HAP-1 (cell line): ENCODE measurements around the gene ARID4A.
"Not testable (repeated sequence)": the region's sequence is repeated elsewhere in the genome, so short reads cannot be mapped to it uniquely, and the experiment has no call there.

Experiments used
- DNase-seq, 2 experiments: peaks; one replicate each; pipeline ENCODE4 v3.0.0-alpha.2; 2016 to 2020; ENCODE audit warnings: low spot score in 2 of 2
- H3K27me3 ChIP-seq: fragments of 250-450 bp; sonication (Bioruptor Pico); 2 replicates; pipeline ENCODE4 v1.5.1; 2020; ENCODE audit warnings: low read depth, mild to moderate bottlenecking, moderate library complexity
- H3K36me3 ChIP-seq: fragments of 250-450 bp; sonication (Bioruptor Pico); replicated peaks from 2 replicates; pipeline ENCODE4 v1.5.1; 2020; ENCODE audit warnings: mild to moderate bottlenecking
- H3K4me1 ChIP-seq: fragments of 250-450 bp; sonication (Bioruptor Pico); 2 replicates; pipeline ENCODE4 v1.5.1; 2020; ENCODE audit warnings: mild to moderate bottlenecking
- H3K4me3 ChIP-seq: fragments of 250-450 bp; sonication (Bioruptor Pico); 2 replicates; pipeline ENCODE4 v1.5.1; 2020; ENCODE audit warnings: mild to moderate bottlenecking, moderate library complexity
- H3K9me3 ChIP-seq: fragments of 250-450 bp; sonication (Bioruptor Pico); 2 replicates; pipeline ENCODE4 v1.5.1; 2020; ENCODE audit warnings: mild to moderate bottlenecking, moderate library complexity
- in situ Hi-C: fragments of 300-500 bp; cut with MboI; formaldehyde crosslinking; loops from 3 replicates; pipeline ENCODE4 v1.14.3; 2020; ENCODE audit warnings: low sequenced_read_pairs, inconsistent platforms, mixed read lengths

ARID4A gene

DNA sequence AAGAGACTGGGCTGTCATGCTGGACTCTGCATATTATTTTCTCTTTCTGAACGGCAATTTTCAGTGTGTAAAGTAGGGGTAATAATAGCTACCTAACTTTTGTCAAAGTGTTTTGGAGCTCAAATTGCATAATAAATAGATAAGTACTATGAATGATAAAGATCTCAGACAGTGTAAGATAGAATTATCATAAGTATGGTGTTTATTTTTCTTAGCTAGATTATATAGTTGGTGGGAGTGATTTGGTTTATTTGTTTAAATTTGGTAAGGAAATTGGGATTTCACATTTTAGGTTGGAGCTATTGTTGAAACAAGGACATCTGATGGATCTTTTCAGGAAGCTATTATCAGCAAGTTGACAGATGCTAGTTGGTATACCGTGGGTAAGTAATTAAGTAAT is 7.4 kb downstream of the ARID4A start:
- Histone ChIP-seq H3K27me3 (no peaks in the 10 kb centered on the region), H3K4me3 (no peak overlapping the region), H3K9me3 (no peaks in the 10 kb centered on the region), H3K4me1 (peaks cover 25% of the 10 kb centered on the region), H3K36me3 (peaks cover 3% of the 10 kb centered on the region)
- in situ Hi-C loops: no loop called here
- DNase-seq: peak in 1 of 2 experiments; percentile 39

DNA sequence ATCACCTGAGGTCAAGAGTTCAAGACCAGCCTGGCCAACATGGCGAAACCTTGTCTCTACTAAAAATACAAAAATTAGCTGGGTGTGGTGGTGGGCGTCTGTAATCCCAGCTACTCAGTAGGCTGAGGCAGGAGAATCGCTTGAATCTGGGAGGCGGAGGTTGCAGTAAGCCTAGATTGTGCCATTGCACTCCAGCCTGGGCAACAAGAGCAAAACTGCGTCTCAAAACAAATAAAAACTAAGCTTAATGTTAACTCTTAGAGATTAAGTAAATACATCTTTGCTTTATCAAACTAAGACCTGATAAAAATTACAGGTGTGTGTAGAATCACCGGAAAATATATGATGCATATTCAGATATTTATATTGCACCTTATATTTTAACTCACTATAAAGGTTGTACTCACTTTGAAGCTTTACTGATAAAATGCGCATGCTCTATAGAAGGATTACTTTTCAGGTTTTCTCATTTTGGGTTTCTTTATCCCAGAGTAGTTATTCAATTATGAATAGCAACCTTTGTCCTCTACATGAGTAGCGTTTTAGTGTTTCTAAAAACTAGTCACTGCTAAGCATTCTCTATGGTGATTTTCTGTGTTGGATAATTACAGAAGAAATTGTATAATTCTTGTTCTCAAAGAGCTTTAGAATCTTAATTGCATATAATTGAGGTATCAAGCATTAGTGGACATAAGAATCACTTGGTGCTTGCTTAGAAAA is 9.4 kb downstream of the ARID4A start:
- H3K4me1 ChIP-seq: peaks cover 25% of the 10 kb centered on the region
- DNase-seq: no peak
- no peak overlapping the region for H3K4me3 ChIP-seq
- H3K36me3 ChIP-seq: peaks cover 3% of the 10 kb centered on the region
- in situ Hi-C loops: no loop called here
- H3K27me3 ChIP-seq: no peaks in the 10 kb centered on the region
- no peaks in the 10 kb centered on the region for H3K9me3 ChIP-seq

DNA sequence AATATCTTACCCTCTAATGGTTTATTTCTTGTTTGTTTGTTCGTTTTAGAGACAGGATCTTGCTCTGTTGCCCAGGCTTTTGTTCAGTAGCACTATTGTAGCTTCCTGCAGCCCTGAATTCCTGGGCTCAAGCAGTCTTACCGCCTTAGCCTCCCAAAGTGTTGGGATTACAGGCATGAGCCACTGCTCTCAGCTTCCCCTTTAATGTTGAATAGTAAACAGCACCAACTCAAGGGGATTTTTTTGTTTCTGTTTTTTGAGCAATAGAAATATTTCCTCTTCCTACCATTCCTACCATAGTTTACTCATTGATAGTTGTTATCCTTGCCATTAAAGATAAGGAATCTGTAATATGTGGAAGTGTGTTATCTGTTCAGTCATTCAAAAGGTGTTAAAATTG is 10.7 kb downstream of the ARID4A start:
- Histone ChIP-seq H3K4me3 (no peak overlapping the region), H3K27me3 (no peaks in the 10 kb centered on the region), H3K9me3 (no peaks in the 10 kb centered on the region), H3K4me1 (peaks cover 25% of the 10 kb centered on the region), H3K36me3 (no peaks in the 10 kb centered on the region; the same call in none of the 2 replicates)
- in situ Hi-C loops: no loop called here
- no peak for DNase-seq

DNA sequence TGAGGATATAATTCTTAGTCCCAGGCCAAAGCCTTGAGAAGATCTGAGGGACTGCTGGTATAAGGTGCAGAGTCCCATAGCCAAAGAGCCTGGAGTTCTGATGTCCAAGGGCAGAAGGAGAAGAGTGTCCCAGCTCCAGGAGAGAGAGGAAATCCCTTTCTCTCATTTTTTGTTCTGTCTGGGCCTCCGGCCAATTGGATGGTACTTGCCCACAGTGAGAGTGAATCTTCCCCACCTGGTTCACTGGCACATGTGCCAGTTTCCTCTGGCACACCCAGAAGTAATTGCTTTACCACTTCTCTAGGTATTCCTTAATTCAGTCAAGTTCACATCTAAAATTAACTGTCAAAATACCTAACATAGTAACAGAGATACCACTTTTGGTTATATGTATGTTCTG is 15.3 kb downstream of the ARID4A start:
- Histone ChIP-seq H3K27me3 (no peaks in the 10 kb centered on the region), H3K36me3 (0 out of 2 replicates have a peak, but pooled peaks cover 4% of the 10 kb centered on the region), H3K4me1 (no peaks in the 10 kb centered on the region), H3K9me3 (no peaks in the 10 kb centered on the region), H3K4me3 (no peak overlapping the region)
- DNase-seq: no peak
- in situ Hi-C loops: no loop called here

DNA sequence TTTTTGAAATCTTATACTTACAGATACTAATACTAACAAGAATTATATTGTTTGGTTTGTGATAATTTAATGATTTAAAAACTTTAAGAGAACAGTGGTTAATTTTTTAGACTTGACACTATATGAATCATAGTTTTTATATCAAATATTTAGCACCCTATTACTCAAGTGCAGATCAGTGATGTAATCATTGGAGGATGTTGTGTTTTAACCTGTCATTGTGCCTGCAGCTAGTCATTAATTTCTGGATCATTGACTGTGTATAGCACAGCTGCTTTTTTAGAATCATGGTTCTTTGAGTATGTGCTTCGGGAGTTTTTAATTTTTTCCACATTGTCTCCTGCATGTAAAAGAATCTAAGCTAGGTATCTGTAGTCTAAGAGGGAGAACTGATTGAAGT is 17.3 kb downstream of the ARID4A start:
- Histone ChIP-seq H3K4me1 (no peaks in the 10 kb centered on the region), H3K27me3 (no peaks in the 10 kb centered on the region), H3K36me3 (peaks cover 5% of the 10 kb centered on the region; the same call in 1 of the 2 replicates), H3K4me3 (no peak overlapping the region), H3K9me3 (no peaks in the 10 kb centered on the region)
- DNase-seq: no peak
- in situ Hi-C loops: no loop called here

DNA sequence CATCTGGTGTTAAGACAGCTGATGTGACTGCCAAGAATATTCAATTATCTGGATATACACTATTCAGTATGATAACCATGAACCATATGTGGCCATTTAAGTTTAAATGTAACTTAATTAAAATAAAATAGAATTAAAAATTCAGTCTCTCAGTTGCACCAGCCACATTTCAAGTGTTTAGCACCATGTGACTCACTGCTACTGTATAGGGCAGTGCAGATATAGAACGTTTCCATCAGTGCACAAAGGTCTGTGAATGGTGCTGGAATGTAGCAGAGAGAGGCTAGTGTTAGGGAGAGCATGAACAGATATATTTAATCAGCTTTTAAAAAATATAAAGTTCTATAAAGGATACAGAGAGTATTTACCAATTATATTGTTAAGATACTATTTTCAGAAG is 28.7 kb downstream of the ARID4A start:
- Histone ChIP-seq H3K9me3 (no peaks in the 10 kb centered on the region), H3K4me3 (no peak overlapping the region), H3K27me3 (no peaks in the 10 kb centered on the region), H3K36me3 (peaks cover 20% of the 10 kb centered on the region), H3K4me1 (peaks cover 9% of the 10 kb centered on the region)
- in situ Hi-C loops: no loop called here
- DNase-seq: no peak

DNA sequence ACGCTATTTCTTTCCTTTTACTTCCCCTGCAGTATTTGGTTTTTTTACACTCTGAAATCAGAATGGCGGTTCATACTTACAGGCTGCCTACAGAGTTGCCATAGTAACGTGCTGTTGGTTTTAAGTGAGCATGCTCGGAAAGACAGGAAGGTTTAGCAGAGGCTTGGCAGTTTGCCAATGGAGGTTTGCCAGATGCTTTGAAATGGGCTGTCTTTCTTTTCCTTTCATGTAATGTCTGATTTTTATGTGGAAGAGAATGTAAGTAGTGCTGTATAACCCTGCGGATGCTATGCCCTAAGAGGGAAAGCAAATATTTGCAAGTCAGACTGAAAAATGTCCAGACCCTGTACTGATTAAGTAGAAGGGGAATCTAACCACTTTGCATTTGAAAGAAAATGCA is 32.8 kb downstream of the ARID4A start:
- Histone ChIP-seq H3K36me3 (peaks cover 10% of the 10 kb centered on the region), H3K4me3 (no peak overlapping the region)

DNA sequence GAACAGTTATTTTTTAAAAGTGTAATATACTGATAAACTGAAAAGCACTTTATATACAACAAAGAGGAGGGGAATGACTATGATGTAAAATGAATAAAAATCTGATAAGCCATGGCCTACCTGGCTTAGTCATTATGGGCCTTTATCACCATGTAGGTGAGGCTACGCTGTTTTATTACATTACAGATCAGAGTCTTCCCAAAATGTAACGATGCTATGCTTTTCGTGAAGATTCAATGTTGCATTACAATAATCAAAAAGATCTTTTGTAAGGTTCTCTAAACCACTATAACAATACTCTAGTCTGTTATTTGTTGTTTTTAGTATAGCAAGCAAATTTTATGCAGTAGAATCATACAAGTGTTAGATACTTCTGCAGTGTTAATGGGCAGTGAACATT is 34.2 kb downstream of the ARID4A start:
- in situ Hi-C loops: no loop called here
- H3K9me3 ChIP-seq: no peaks in the 10 kb centered on the region
- H3K36me3 ChIP-seq: no peaks in the 10 kb centered on the region
- H3K4me1 ChIP-seq: peaks cover 9% of the 10 kb centered on the region
- no peaks in the 10 kb centered on the region for H3K27me3 ChIP-seq
- no peak overlapping the region for H3K4me3 ChIP-seq
- DNase-seq: no peak

More for the DNA sequence above, 32.8 kb downstream of the ARID4A start:
- in situ Hi-C loops: no loop called here
- Histone ChIP-seq H3K9me3 (no peaks in the 10 kb centered on the region), H3K27me3 (no peaks in the 10 kb centered on the region), H3K4me1 (peaks cover 9% of the 10 kb centered on the region)
- DNase-seq: peak; percentile 94 to 95

DNA sequence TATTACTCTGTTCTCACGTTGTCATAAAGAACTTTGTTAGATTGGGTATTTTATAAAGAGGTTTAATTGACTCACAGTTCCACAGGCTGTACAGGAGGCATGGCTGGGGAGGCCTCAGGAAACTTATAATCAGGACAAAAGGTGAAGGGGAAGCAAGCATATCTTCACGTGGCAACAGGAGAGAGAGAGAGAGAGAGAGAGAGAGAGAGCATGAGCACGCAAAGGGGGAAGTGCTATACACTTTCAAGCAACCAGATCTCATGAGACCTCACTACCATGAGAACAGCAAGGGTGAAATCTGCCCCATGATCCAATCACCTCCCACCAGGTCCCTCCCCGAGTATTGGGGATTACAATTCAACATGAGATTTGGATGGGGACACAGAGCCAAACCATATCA is 41.3 kb downstream of the ARID4A start:
- DNase-seq, H3K27me3 ChIP-seq, H3K4me1 ChIP-seq: not testable (repeated sequence)

DNA sequence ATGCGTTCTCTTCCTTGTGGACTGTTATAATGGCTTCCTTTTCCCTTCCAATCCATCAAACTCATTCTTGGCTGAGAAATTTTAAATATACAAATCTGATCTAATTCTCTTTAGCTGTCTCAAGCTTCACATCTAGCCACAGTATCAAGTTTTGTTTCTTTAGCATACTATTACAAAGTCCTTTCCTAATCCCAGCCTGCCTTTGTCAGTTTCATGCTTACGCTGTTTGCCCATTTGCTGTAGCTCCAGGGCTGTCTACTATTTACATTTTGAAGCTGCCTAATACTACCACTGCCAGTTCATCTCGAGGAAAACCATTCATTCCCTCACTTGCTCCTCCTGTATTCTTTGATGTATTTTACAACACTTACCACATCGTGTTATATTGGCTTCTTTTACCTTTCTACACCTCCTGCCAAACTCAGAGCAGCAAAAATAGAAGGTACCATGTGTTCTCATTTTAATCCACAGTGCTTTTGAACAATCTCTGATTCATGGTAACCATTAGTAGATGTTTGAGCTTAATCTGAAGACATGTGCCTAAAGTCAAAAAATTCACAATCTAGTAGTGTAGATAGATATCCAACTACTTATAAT is 42.9 kb downstream of the ARID4A start:
- Histone ChIP-seq H3K4me3 (no peak overlapping the region), H3K9me3 (no peaks in the 10 kb centered on the region), H3K36me3 (peaks cover 1% of the 10 kb centered on the region), H3K27me3 (no peaks in the 10 kb centered on the region), H3K4me1 (no peaks in the 10 kb centered on the region; the same call in 1 of the 2 replicates)
- in situ Hi-C loops: no loop called here
- no peak for DNase-seq

More for the DNA sequence above, 41.3 kb downstream of the ARID4A start:
- H3K4me3 ChIP-seq, H3K9me3 ChIP-seq, H3K36me3 ChIP-seq, in situ Hi-C loops: not testable (repeated sequence)

DNA sequence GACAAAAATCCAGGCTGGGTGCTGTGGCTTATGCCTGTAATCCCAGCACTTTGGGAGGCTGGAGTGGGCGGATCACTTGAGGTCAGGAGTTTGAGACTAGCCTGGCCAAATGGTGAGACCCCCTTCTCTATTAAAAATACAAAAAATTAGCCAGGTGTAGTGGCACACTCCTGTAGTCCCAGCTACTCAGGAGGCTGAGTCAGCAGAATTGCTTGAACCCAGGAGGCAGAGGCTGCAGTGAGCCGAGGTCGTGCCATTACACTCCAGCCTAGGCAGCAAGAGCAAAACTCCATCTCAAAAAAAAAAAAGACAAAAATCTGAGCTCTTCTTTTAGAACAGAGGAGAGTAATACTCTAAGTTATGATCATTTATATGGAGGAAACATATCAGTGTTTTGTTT is 45.2 kb downstream of the ARID4A start:
- in situ Hi-C loops, DNase-seq, H3K4me3 ChIP-seq, H3K4me1 ChIP-seq, H3K9me3 ChIP-seq, H3K27me3 ChIP-seq: not testable (repeated sequence)
- H3K36me3 ChIP-seq: peaks cover 10% of the 10 kb centered on the region

DNA sequence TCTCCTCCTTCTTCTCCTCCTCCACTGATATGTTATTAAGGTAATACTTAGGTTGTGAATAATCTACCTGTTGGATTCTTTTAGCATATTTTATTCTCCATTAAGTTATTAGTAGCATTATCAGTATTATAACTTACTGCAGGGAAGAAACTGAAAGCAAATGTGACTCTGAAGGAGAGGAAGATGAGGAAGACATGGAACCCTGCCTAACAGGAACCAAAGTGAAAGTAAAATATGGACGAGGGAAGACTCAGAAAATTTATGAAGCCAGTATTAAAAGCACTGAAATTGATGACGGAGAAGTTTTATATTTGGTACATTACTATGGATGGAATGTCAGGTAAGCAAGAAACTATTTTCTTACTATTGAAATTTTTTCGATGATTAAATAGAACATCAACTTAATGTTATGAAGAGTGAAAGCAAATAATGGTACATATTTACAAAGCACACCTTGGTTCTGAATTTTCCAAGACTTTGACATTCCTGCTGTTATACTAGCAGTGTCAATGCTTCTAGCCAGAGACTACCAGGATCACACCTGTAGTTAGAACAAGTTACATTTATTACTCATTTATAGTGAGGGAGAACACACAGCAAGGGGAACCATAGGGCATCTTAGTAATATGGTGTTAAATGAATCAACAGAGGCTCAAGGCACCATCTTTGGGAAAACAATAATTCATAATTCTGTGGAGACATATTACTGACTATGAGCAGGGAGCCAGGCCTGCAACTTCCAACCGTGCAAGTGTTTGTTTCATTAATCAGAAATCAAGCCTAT is 55.4 kb downstream of the ARID4A start:
- Histone ChIP-seq H3K4me3 (no peak overlapping the region), H3K27me3 (no peaks in the 10 kb centered on the region), H3K36me3 (peaks cover 13% of the 10 kb centered on the region; the same call in 1 of the 2 replicates), H3K4me1 (peaks cover 7% of the 10 kb centered on the region), H3K9me3 (no peaks in the 10 kb centered on the region)
- in situ Hi-C loops: no loop called here
- DNase-seq: no peak

DNA sequence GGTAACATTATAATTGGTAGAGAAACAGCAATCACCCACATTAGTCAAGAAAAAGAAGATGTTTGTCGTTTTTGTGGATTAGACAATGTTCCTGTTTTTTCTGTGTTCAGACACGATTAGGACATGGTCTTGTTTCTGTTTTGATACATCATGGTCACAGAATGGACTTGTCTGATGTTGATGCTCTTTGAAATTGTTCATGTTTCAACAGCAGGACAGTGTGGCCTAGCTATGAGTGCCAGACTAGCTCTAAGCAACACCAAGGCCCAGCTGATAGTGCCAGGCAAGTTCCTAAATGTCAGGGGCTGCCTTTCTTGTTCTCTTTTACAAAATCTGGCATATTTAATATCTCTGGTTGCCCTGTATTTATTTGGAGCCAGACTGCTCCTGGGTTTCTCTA is 56.5 kb downstream of the ARID4A start:
- no peak for DNase-seq
- Histone ChIP-seq H3K9me3 (no peaks in the 10 kb centered on the region), H3K27me3 (no peaks in the 10 kb centered on the region), H3K36me3 (peaks cover 9% of the 10 kb centered on the region; the same call in 1 of the 2 replicates), H3K4me3 (no peak overlapping the region), H3K4me1 (peaks cover 7% of the 10 kb centered on the region)
- in situ Hi-C loops: no loop called here

DNA sequence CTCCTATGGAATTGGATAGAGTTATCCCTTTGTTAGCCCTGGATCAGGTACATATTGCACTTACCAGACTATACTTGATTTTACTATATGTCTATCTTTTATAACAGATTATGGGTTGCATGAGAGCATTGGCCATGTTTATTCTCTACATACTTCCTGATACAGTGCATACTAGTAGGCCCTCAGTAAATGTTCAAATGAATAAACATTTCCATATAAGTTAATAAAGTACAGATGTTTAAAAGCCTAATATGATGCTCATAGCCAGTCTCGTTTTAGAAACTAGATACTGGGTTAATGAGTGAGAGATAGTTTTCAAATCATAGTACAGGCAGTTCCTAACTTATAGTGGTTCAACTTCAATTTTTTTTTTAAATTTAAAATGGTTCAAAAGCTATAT is 57.9 kb downstream of the ARID4A start:
- H3K9me3 ChIP-seq: no peaks in the 10 kb centered on the region
- DNase-seq: no peak
- H3K36me3 ChIP-seq: peaks cover 9% of the 10 kb centered on the region; the same call in 1 of the 2 replicates
- H3K4me3 ChIP-seq: no peak overlapping the region
- in situ Hi-C loops: no loop called here
- peaks cover 7% of the 10 kb centered on the region for H3K4me1 ChIP-seq
- no peaks in the 10 kb centered on the region for H3K27me3 ChIP-seq
